Measurements from ENCODE around the gene OPN1LW. TPM values are rescaled to one million over a fixed set of nuclear protein-coding genes. Genes with fewer than 3 reads are reported as not detected.

Gene OPN1LW
- not detected for total RNA-seq

DNA sequence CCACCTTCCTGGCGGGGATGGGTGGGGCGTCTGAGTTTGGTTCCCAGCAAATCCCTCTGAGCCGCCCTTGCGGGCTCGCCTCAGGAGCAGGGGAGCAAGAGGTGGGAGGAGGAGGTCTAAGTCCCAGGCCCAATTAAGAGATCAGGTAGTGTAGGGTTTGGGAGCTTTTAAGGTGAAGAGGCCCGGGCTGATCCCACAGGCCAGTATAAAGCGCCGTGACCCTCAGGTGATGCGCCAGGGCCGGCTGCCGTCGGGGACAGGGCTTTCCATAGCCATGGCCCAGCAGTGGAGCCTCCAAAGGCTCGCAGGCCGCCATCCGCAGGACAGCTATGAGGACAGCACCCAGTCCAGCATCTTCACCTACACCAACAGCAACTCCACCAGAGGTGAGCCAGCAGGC, at the start of gene OPN1LW:
Gene OPN1LW, plus strand, starts transcription at position 234 of the 400 bp plus-strand sequence. Its CDS starts 41 bp downstream, at position 275.

DNA sequence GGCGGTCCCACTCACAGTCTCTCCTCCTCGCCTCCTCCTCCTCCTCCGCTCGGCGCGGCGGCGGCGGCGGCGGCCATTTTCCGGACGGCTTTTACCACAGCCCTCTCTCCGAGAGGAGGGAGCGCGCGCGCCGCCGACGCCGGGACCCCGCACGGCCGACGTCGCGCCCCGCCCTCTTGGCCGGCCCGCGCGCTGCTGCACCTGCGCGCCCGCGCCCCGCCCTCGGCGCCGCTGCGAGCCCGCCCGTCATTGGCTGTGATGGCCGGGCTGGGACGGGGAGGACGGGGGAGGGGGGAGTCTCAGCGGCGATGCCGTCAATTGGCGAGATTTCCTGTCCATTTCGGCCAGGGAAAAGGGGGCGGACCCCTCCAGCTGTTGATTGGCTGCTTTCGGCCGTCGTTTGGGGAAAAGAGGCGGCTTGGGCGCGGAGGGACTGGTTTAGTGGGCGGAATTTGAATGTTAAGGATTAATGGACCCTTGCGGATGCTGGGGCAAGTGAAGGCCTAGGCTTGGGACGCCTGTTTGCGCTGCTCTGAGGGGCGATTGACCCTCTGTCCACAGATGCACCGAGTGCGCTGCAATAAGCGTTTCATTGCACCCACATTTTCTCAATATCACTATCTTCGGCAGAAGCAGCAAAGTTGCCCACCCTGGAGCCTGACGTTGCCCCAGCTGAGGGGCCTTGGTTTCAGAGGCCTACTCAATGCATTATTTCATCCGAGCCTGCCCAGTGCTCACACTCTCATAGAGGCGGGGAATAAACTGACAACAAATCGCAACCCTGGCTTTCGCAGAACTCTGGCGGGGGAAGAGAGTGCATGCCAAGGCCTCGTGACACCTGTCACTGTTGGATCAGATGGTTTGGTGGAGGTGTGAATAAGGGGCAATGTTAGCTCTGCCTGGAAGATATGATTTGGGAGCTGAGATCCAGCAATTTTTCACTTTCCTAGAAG, 46.2 kb upstream of the OPN1LW start, which contains the start of gene MECP2:
Gene MECP2, minus strand, starts transcription at position 129 of the 953 bp plus-strand sequence.

DNA sequence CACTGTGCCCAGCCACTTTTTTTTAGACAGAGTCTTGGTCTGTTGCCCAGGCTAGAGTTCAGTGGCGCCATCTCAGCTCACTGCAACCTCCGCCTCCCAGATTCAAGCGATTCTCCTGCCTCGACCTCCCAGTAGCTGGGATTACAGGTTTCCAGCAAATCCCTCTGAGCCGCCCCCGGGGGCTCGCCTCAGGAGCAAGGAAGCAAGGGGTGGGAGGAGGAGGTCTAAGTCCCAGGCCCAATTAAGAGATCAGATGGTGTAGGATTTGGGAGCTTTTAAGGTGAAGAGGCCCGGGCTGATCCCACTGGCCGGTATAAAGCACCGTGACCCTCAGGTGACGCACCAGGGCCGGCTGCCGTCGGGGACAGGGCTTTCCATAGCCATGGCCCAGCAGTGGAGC, 38.3 kb downstream of the OPN1LW start, which contains the start of gene OPN1MW:
Gene OPN1MW, plus strand, starts transcription at position 301 of the 400 bp plus-strand sequence. Its CDS starts 82 bp downstream, at position 383.

Other genes with a start within 250 kb of the OPN1LW start
- not detected for gene AVPR2, start 239.6 kb upstream of the OPN1LW start, total RNA-seq
- gene ARHGAP4, start 218.0 kb upstream of the OPN1LW start, total RNA-seq = 11.1 TPM
- gene NAA10, start 209.2 kb upstream of the OPN1LW start, total RNA-seq = 26.1 TPM
- 7.8 TPM for gene RENBP, start 199.6 kb upstream of the OPN1LW start, total RNA-seq
- 15.2 TPM for gene HCFC1, start 172.4 kb upstream of the OPN1LW start, total RNA-seq
- 2.1 TPM for gene TMEM187, start 171.5 kb upstream of the OPN1LW start, total RNA-seq
- gene IRAK1, start 124.3 kb upstream of the OPN1LW start, total RNA-seq = 10.8 TPM
- gene MECP2, start 46.5 kb upstream of the OPN1LW start, total RNA-seq = 33.0 TPM
- gene OPN1MW, start 38.4 kb downstream of the OPN1LW start, total RNA-seq = not detected
- gene OPN1MW2, start 75.5 kb downstream of the OPN1LW start, total RNA-seq = not detected
- not detected for gene OPN1MW3, start 113.3 kb downstream of the OPN1LW start, total RNA-seq
- gene TEX28, start 150.9 kb downstream of the OPN1LW start, total RNA-seq = not detected
- 0.69 TPM for gene TKTL1, start 151.6 kb downstream of the OPN1LW start, total RNA-seq
- 93.4 TPM for gene FLNA, start 230.4 kb downstream of the OPN1LW start, total RNA-seq
- gene EMD, start 235.1 kb downstream of the OPN1LW start, total RNA-seq = 35.8 TPM

Data from diencephalon (tissue), 1 donor.